G401 (cell line): Measurements from ENCODE around the gene KLK14. TPM values are rescaled to one million over a fixed set of nuclear protein-coding genes. Genes with fewer than 3 reads are reported as not detected.

ENCODE experiments used
- DNase-seq: peaks from one replicate; pipeline ENCODE4 v3.0.0-alpha.2; 2015; ENCODE audit warnings: low spot score
- in situ Hi-C: cut with HindIII; loops from 2 replicates; pipeline ENCODE4 v1.10.0; 2016; ENCODE audit warnings: low sequenced_read_pairs, mixed read lengths
- total RNA-seq: library from RNA; depleted of rRNA; stranded (reverse); fragments of >200 nt; shearing (Covaris generic); gene quantifications from 2 replicates; pipeline ENCODE4 v1.2.3, GENCODE V29; 2014; rRNA removed

Gene KLK14, protein sequence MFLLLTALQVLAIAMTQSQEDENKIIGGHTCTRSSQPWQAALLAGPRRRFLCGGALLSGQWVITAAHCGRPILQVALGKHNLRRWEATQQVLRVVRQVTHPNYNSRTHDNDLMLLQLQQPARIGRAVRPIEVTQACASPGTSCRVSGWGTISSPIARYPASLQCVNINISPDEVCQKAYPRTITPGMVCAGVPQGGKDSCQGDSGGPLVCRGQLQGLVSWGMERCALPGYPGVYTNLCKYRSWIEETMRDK
- total RNA-seq, result not detected in 2 replicates

DNA sequence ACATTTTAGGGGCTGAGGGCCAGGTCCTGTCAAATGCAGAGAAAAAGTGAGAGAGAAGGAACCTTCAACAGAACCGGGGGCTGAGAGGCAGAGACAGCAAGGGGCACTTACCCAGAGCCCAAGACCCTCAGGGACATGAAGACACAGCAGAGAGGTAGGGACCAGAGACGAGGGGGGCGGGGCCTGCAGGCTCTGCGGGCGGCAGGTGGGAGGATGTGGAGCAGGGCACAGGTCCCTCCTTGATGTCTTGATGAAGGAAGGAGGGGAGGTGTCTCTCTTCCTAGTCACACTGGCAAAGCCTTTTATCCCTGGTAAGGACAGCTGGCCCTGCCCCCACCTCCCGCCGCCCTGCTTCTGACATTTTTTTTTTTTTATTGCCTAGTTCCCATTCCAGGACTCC is at the start of gene KLK14:
TSS of gene KLK14 (minus strand) at position 277 of the 400 bp plus-strand sequence. CDS start at position 4, 273 bp downstream.
- DNase-seq, result no peak
- in situ Hi-C loops, result no loop called here

DNA sequence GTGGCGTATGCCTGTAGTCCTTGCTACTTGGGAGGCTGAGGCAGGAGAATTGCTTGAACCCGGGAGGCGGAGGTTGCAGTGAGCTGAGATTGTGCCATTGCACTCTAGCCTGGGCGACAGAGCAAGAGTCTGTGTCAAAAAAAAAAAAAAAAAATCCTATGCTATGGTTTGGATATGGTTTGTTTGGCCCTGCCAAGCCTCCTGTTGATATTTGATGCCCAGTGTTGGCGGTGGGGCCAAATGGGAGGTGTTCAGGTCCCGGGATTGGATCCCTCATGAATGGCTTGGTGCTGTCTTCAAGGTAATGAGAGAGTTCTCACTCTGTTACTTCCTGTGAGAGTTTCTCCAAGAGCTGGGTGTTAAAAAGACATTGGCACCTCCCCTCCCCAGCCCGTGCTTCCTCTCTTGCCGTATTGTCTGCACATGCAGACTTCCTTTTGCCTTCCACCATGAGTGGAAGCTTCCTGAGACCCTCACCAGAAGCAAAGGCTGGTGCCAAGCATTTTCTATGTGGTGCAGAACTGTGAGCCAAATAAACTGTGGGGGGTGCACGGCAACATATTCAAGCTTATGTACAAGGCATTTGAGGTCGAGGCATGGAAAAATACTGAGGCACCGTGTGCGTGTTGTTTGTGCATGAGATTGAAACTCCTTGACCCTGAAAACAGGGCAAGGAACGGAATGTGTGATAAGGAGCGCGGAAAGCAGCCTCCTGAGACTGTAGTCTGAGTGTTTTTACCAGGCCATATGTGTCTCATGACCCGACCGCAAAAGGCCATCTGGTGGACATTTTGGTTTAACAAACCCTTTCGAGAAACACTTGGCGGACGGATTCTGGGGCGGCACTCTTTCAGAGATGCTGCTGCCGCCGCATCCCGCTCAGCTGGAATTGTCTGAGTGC is 49.3 kb upstream of the KLK14 start:
- DNase-seq, result peak; percentile 82
- in situ Hi-C loops, result no loop called here

DNA sequence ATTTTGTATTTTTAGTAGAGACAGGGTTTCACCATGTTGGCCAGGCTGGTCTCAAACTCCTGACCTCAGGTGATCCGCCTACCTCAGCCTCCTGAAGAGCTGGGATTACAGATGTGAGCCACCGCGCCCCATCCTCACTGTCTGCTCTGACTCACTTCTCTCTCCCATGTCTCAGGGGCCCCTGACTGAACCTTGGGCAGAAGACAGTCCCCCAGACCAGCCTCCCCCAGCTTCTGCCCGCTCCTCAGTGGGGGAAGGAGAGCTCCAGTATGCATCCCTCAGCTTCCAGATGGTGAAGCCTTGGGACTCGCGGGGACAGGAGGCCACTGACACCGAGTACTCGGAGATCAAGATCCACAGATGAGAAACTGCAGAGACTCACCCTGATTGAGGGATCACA is 47.0 kb upstream of the KLK14 start:
- in situ Hi-C loops, result no loop called here
- no peak for DNase-seq

DNA sequence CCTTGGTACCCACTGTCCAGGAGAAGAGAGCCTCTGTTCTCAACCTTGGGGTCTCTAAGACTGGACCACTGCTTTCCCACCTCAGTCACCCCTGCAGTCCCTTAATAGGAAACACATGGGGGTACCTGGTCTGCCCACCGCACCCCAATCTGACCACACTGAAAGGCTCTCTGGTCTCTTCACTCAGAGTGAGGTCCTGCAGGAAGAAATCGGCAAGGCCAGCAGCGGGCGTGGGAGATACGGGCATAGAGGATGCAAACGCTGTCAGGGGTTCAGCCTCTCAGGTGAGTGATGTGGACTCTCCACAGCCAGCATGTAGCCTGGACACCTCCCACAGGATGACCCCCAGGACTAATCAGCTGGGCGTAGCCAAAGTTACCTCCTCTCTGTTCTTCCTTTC is 45.5 kb upstream of the KLK14 start:
- no peak for DNase-seq
- in situ Hi-C loops, result no loop called here

DNA sequence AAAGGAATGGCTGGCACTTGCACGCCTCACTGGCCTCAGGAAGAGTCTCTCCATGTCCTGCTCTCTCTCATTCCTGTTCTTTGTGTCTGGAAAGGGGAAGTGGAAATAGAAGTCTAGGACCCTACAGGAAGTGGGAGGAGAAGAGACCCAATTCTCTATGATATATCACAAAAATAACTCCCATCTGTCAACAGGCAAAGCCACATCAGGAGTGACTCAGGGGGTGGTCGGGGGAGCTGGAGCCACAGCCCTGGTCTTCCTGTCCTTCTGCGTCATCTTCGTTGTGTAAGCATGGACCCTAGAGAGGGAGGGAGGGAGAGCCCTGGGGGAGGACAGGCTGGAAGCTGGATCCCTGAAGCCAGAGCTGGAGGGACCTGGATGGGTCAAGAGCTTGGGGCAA is 45.1 kb upstream of the KLK14 start:
- no peak for DNase-seq
- in situ Hi-C loops, result no loop called here

DNA sequence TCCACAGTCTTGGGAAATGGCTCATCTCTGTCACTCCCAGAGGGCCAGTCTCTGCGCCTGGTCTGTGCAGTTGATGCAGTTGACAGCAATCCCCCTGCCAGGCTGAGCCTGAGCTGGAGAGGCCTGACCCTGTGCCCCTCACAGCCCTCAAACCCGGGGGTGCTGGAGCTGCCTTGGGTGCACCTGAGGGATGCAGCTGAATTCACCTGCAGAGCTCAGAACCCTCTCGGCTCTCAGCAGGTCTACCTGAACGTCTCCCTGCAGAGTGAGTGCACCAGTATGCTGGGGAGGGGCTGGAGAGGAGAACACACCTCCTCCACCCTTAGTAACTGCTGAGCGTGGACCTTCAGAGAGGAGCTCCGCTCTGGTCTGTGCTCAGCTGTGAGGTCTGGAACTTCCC is 44.3 kb upstream of the KLK14 start:
- DNase-seq, result no peak
- in situ Hi-C loops, result no loop called here

DNA sequence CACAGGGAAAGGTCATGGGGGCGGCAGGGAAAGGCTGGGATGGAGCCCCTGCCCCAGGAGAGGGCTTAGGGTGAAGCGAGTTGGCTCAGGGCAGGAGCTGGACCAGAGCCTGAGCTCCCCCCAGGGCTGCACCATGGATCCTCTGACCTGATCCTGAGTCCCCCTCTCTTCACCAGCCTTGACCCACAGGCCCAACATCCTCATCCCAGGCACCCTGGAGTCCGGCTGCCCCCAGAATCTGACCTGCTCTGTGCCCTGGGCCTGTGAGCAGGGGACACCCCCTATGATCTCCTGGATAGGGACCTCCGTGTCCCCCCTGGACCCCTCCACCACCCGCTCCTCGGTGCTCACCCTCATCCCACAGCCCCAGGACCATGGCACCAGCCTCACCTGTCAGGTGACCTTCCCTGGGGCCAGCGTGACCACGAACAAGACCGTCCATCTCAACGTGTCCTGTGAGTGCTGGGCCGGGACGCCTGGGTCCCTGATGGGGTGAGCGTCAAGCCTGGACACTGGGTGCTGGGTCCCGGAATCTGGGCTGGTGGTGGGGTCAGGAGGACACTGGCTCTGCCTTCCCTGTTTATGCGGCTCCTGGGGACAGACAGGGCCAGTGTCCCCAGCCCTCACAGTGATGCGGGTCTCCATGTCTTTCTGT is 42.9 kb upstream of the KLK14 start:
- in situ Hi-C loops, result no loop called here
- DNase-seq, result no peak

DNA sequence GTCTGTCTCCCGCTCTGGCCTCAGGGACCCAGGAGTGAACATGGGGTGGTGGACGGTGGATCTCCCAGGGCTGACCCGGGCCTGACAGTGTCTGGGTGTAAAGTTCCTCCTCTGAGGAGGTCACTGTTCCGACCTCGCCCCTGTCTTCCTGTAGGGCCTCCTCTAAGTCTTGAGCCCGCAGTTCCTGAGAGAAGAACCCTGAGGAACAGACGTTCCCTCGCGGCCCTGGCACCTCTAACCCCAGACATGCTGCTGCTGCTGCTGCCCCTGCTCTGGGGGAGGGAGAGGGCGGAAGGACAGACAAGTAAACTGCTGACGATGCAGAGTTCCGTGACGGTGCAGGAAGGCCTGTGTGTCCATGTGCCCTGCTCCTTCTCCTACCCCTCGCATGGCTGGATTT is 42.0 kb upstream of the KLK14 start, which contains the start of gene SIGLEC9:
TSS of gene SIGLEC9 (plus strand) at position 178 of the 400 bp plus-strand sequence. CDS start at position 247, 69 bp downstream.
- in situ Hi-C loops, result no loop called here
- no peak for DNase-seq

DNA sequence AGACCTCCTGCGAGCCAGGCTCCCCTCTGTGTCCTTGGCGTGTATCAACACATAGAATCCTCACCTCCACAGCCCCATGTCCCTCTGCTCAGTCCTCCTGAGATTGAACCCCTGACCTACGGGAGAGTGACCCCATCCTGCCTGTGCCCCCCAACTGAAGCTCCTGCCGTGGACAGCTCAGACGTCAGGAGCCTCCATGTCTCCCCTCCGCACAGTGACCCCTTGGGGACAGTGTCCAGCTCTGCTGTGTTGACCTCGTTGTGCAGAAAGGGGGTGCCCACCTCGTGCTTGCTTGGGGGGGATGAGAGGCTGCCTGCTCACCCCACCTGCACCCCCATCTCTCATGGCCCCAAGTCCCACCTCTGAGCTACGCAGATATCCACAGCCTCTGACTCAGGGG is 41.5 kb upstream of the KLK14 start:
- no peak for DNase-seq
- in situ Hi-C loops, result no loop called here

DNA sequence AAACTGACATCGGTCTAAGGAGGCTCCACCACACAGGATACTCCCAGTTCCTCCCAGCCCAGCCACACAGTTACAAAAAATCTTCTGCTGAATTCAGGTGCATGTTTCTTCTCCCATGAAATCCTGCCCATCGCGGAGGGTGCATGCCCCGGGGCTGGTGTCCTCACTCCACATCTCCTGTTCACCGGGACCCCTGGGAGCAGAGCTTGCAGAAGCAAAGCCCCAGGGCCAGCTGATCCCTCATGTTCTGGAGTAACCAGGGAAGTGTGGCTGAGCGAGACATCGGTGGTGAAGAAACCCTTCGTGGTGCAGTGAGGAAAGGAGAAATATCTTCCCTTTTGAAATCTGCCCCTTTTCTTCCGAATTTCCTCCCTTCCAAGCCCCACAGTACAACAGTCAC is 41.1 kb upstream of the KLK14 start:
- in situ Hi-C loops, result no loop called here
- DNase-seq, result no peak

DNA sequence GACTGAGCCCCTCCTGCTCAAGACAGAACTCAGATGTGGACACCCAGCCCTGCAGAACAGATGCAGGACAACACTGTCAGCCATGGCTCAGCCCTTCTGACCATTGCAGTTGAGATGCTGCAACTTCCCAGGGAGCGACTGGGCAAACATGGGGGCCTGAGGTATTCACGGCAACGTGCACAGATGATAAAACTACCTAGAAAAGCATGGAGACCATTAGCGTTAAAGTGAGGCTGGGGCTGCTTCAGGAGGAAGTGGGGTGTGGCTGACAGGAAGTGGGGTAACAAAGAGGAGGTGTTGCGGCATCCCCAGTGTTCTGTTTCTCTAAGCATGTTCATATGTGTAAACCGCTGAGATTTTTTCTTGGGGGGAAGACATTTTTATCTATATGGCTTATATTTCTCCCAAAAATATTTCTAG is 40.7 kb upstream of the KLK14 start:
- in situ Hi-C loops, result no loop called here

DNA sequence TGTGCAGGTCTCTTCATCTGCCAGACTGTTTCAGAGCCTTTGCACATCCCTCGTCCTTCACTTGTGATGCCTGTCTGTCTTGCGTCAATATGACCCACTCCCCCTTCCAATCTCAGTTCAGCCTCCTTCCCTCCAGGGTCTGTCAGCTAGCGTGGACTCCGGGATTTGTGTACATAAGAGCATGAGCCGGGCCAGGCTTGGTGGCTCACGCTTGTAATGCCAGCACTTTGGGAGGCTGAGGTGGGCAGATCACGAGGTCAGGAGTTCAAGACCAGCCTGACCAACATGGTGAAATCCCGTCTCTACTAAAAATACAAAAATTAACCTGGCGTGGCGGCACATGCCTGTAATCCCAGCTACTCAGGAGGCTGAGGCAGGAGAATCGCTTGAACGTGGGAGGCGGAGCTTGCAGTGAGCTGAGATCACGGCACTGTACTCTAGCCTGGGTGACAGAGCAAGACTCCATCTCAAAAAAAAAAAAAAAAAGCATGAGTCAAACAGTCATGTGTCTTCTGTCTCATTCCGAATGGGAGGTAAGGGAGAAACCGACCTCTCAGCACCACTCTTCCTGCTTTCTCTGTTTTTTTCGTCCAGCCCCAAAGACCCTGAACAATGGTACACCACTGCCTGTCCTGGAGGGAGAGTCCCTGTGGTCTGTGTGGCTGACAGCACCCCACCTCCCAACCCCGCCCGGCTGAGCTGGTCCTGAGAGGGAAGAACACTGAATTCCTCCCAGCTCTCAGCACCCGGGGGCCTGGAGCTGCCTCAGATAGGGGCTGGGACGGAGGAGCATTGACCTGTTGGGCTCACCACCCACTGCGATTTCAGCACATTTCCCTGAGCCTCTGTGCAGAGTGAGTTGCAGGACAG is 39.7 kb upstream of the KLK14 start:
- in situ Hi-C loops, result no loop called here
- no peak for DNase-seq

More for the DNA sequence above, 40.7 kb upstream of the KLK14 start:
- no peak for DNase-seq

DNA sequence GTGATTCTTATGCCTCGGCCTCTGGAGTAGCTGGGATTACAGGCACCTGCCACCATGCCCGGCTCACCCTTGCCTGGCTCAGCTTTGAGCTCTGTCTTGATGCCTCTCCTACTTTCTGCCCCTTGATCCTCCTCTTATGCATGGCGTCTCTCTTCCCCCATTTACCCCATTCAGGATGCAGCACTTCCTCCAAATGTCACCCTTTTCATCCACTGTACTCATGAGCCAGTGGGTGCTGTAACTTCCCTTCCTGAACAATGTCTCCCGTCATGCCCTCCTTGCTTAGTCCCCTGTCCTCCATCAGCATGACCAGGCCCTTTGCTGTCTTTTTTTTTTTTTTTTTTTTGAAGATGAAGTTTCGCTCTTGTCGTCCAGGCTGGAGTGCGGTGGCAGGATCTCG is 38.6 kb upstream of the KLK14 start:
- in situ Hi-C loops, result no loop called here
- DNase-seq, result no peak

DNA sequence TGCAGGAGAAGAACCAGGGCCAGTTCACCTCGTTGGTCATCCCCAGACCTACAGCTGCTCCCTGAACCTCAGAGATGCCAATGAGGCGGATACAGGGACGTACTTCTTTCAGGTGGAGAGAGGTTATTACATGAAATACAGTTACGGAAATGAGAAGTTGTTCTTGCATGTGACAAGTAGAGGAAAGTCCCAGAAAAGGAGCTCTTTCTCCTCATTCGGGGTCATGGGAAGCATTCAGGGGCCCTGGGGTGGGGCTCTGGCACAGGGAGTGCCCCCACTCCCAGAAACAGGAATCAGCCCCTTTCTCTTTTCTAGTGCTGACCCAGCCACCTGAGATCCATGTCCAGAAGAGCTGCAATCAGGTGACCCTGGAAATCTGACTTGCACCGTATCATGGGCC is 37.5 kb upstream of the KLK14 start:
- in situ Hi-C loops, result no loop called here
- DNase-seq, result no peak

DNA sequence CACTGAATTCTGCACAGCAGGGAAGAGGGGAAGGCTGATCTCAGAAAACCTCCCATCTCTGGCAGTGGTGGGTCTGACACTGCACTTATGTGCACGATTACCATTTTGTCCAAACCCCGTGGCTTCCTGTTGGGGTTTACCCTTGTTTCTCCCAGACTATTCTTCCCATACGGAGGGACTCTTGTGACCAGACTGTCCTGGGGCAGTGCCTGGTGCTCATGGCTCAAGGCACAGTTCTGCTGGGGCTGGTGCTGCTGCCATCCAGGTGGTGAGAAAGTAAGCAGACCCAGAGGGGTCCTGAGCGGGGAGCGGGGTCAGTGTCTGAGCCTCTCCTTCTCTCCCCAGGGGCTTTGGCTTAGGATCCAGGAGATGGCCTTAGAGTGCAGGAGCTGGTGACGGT is 36.9 kb upstream of the KLK14 start:
- in situ Hi-C loops, result no loop called here
- DNase-seq, result no peak

DNA sequence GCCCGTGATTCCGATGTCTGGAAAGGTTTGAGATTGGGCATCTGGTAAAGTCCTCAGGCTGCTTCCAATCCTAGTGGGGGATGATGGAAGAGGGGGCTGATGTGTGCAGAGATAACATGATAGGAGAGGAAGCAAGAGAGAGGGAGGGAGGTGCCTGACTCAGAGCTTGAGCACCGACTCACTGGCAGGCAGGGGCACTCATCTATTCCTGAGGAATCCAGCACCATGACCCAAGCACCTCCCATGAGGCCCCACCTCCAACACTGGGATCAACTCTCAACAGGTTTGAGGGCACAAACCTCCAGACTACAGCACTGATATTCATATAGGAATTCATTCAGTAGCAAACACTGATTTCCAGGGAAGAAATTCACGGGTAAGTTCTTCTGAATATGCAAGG is 36.4 kb upstream of the KLK14 start:
- in situ Hi-C loops, result no loop called here
- DNase-seq, result no peak

DNA sequence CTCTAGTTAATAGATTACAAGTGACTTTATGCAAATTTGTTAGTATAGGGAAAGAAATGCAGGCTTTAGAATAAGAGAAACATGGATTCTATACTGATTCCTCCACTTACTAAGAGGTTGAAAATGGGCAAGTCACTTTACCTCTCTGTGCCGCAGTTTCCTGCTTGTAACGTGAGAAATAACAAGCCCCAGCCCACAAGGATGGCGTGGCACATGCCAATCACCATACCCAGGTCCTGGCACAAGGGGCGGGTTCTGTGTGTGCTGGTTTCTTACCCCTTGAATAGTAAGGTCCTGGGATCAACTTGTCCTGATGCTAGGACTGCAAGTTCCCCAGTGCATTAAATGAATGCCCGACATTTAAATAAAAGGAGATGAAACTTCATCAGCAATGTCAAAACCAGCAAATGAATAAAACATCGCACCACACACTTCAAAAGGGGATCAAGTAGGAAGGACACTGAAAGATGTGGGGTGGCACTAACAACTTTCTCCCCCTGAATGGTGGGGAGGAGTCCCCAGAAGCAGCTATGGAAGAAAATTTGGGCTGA is 34.1 kb upstream of the KLK14 start:
- in situ Hi-C loops, result no loop called here
- no peak for DNase-seq

DNA sequence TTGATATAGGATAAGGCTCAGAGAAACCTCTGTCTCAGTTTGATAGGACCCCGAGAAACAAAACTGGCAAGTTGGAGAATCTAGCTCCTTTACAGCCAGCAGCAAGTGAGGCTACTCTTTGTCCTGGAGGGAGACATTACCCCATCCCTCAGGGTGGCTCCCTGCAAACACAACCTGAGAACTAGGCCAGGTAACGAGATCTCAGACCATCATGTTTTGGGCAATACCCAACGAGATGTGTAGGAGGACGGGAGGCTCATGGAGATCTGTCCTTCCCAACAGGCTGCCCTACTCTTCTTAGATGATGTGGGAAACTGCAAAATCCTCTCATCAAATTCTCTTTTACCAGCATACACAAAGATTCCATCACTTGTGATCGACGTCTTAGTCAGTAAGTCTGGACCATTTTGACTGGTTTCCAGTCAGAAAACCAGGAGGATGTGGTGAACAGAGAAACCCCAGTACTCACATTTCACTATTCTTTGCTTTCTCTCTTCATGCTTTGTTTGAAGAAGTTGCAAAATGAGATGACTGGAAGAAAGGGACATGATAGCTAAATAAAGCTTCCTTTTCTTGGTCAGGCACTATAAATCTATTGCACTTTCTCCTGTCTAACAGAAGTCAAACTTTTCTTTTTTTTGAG is 31.5 kb upstream of the KLK14 start:
- in situ Hi-C loops, result no loop called here

More for the DNA sequence above, 31.5 kb upstream of the KLK14 start:
- DNase-seq, result no peak
